Fibroblast of villous mesenchyme (primary cell): ENCODE measurements around the gene GPR4. TPM values are rescaled to one million over a fixed set of nuclear protein-coding genes. Genes with fewer than 3 reads are reported as not detected.
A peak's percentile ranks its signal among the peaks of the same experiment; 100 is the strongest.

Source experiments
- DNase-seq: peaks from one replicate; pipeline ENCODE4 v3.0.0-alpha.2; 2010; ENCODE audit warnings: low read depth
- H3K4me3 ChIP-seq: 2 replicates; pipeline ENCODE4 v1.5.1; 2011; ENCODE audit warnings: low read depth, mild to moderate bottlenecking, low read length
- total RNA-seq: library from RNA; depleted of rRNA; stranded (reverse); fragments of >200 nt; gene quantifications from 2 replicates; pipeline ENCODE4 v1.2.3, GENCODE V29; 2012
- TF ChIP-seq, protein P1 (sequence below): IDR thresholded peaks from 2 replicates; pipeline ENCODE4 v1.5.1; 2012; ENCODE audit warnings: low read depth, mild to moderate bottlenecking, low read length; ENCODE audit not compliant: insufficient read depth

Gene GPR4
- not detected in 2 replicates for total RNA-seq

DNA sequence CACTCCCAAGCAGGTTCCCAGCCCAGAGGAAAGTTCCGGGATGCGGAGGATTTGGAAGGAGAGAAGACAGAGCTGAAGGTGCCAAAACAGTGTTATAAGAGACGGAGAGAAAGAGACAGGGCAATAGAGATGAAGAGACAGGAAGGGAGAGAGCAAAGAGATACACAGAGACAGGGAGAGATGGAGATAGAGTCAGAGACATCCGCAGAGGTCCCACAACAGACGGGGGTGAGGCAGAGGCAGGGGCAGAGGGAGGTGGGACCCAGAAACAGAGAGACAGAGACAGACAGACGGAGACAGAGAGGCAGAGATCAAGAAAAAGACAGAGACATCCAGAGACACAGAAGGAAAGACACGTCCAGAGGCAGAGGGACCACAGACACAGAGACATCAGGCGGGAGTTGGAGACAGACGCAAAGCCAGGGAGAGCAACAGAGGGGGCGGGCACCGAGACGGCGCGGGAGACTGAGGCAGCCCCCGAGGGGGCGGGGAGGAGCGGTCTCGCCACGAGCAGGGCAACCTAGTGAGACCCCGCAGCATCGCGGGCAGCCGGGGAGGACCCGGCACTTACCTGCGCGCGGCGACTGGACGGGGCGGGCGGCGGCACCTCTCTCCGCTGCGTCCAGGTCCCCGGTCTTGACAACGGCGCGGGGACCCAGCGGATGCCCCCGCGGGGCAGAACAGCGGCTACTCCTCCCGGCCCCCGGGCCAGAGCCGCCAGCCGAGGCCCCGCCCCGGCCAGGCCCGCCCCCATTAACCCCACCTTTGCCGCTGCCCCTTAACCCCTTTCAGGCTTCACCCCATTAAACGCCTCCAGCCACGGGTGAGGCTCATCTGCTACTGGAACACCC, at the start of gene GPR4:
Gene GPR4, minus strand, starts transcription at position 689 of the 851 bp plus-strand sequence. CDS start 10,346 bp downstream, outside the sequence.
- TF ChIP-seq, protein P1, sequence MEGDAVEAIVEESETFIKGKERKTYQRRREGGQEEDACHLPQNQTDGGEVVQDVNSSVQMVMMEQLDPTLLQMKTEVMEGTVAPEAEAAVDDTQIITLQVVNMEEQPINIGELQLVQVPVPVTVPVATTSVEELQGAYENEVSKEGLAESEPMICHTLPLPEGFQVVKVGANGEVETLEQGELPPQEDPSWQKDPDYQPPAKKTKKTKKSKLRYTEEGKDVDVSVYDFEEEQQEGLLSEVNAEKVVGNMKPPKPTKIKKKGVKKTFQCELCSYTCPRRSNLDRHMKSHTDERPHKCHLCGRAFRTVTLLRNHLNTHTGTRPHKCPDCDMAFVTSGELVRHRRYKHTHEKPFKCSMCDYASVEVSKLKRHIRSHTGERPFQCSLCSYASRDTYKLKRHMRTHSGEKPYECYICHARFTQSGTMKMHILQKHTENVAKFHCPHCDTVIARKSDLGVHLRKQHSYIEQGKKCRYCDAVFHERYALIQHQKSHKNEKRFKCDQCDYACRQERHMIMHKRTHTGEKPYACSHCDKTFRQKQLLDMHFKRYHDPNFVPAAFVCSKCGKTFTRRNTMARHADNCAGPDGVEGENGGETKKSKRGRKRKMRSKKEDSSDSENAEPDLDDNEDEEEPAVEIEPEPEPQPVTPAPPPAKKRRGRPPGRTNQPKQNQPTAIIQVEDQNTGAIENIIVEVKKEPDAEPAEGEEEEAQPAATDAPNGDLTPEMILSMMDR, result no peak
- DNase-seq, result no peak
- peak within 1 kb of the TSS; percentile 25 for H3K4me3 ChIP-seq

- TF ChIP-seq, protein P1, result no peak
- H3K4me3 ChIP-seq, result no peak overlapping the region
- no peak for DNase-seq
Measured at GRCh38 chr19:45650722-45651121, 48.7 kb upstream of the GPR4 start.

- TF ChIP-seq, protein P1, result no peak
- no peak for DNase-seq
- H3K4me3 ChIP-seq, result peak overlapping the region; percentile 62
Measured at GRCh38 chr19:45646345-45646698, 44.3 kb upstream of the GPR4 start.

DNA sequence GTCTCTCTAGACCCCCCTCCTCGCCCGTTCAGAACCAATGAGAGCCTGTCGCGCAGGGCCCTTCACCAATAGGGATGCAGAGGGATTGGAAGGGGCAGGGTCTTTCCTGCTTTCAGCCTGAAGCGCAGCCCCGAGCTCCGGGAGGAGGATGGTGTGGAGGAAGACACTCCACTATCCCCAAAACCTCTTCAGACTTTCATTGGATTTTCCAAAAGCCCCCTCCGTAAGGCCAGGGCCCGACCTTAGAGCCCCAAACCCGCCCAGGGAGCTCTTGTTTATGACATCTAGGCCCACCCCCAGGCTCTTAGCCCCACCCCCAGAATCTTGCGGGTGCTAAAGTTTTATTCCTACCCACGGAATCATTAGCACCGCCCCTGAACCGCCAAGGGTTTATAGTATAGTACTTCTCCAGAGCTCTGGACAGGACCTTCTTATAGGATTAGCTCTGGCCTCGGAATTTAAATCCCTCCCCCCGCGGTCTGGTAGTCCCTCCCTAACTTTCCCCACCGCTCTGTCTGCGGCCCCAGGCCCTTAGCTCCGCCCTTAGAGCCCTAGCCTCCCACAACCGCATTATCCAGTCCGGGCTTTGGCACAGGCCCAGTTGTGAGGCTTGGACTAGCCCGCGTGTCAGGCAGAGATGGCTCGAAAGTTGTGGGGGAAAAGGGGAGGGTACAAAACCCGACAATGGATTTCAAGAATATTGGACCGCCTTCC, 43.8 kb upstream of the GPR4 start:
- peak; percentile 94 for DNase-seq
- TF ChIP-seq, protein P1, result no peak

GRCh38 chr19:45645068-45645630, 43.1 kb upstream of the GPR4 start:
- DNase-seq, result no peak
- peak overlapping the region; percentile 62 for H3K4me3 ChIP-seq
- TF ChIP-seq, protein P1, result no peak

More for the DNA sequence above, 43.8 kb upstream of the GPR4 start:
- H3K4me3 ChIP-seq, result peak overlapping the region; percentile 62

GRCh38 chr19:45643927-45644771, 42.1 kb upstream of the GPR4 start:
- TF ChIP-seq, protein P1, result no peak

More at GRCh38 chr19:45643927-45644771, 42.1 kb upstream of the GPR4 start:
- no peak for DNase-seq
- no peak overlapping the region for H3K4me3 ChIP-seq
